ENCODE data around the gene RPL19.
A peak's percentile ranks its signal among the peaks of the same experiment; 100 is the strongest.

GRCh38 chr17:39174920-39175694 is 25.0 kb upstream of the RPL19 start:
- TF ChIP-seq EZH2 (IDR thresholded peaks at IDR 0.05; ENCODE audit: borderline replicate concordance, low read depth, low read length, severe bottlenecking), result no peak
- TF ChIP-seq, protein P1, sequence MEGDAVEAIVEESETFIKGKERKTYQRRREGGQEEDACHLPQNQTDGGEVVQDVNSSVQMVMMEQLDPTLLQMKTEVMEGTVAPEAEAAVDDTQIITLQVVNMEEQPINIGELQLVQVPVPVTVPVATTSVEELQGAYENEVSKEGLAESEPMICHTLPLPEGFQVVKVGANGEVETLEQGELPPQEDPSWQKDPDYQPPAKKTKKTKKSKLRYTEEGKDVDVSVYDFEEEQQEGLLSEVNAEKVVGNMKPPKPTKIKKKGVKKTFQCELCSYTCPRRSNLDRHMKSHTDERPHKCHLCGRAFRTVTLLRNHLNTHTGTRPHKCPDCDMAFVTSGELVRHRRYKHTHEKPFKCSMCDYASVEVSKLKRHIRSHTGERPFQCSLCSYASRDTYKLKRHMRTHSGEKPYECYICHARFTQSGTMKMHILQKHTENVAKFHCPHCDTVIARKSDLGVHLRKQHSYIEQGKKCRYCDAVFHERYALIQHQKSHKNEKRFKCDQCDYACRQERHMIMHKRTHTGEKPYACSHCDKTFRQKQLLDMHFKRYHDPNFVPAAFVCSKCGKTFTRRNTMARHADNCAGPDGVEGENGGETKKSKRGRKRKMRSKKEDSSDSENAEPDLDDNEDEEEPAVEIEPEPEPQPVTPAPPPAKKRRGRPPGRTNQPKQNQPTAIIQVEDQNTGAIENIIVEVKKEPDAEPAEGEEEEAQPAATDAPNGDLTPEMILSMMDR (IDR thresholded peaks at IDR 0.05; ENCODE audit: extremely low read depth in 1 of 2, insufficient read depth in 1 of 2, low read depth in 1 of 2, low read length in 2 of 2), result peak; percentile 67 to 91
- no peak for TF ChIP-seq MAX (IDR thresholded peaks at IDR 0.05; ENCODE audit: insufficient read depth, insufficient read length)
- TF ChIP-seq JUN (IDR thresholded peaks at IDR 0.05; ENCODE audit: borderline replicate concordance, insufficient read depth, insufficient read length, low read depth), result no peak
- TF ChIP-seq POLR2A (IDR thresholded peaks at IDR 0.05; ENCODE audit: low read depth, low read length), result no peak
- TF ChIP-seq POLR2AphosphoS5 (IDR thresholded peaks at IDR 0.05; ENCODE audit: insufficient read depth, low read depth, low read length), result no peak
